Ishikawa (cell line): ENCODE results near the gene SLC9A6.

Experiments
- CEBPB ChIP-seq: IDR thresholded peaks from 2 replicates; pipeline ENCODE4 v1.6.1; 2012
- EGR1 ChIP-seq: IDR thresholded peaks from 2 replicates; pipeline ENCODE4 v1.6.1; 2012
- FOXM1 ChIP-seq: IDR thresholded peaks from 2 replicates; pipeline ENCODE4 v1.6.1; 2012; ENCODE audit warnings: low read depth, borderline replicate concordance
- RAD21 ChIP-seq: IDR thresholded peaks from 2 replicates; pipeline ENCODE4 v1.6.1; 2012; ENCODE audit warnings: low read depth
- REST ChIP-seq: IDR thresholded peaks from 2 replicates; pipeline ENCODE4 v1.6.1; 2012; ENCODE audit warnings: low read depth, mild to moderate bottlenecking
- TAF1 ChIP-seq: IDR thresholded peaks from 2 replicates; pipeline ENCODE4 v1.6.1; 2012; ENCODE audit warnings: low read depth, mild to moderate bottlenecking
- TEAD4 ChIP-seq: IDR thresholded peaks from 2 replicates; pipeline ENCODE4 v1.6.1; 2012
- USF1 ChIP-seq: IDR thresholded peaks from 2 replicates; pipeline ENCODE4 v1.6.1; 2012
- YY1 ChIP-seq: IDR thresholded peaks from 2 replicates; pipeline ENCODE4 v1.6.1; 2012; ENCODE audit warnings: low read depth
- ZBTB7A ChIP-seq: IDR thresholded peaks from 2 replicates; pipeline ENCODE4 v1.6.1; 2012; ENCODE audit warnings: low read depth
- TF ChIP-seq, protein P1 (sequence below): IDR thresholded peaks from 2 replicates; pipeline ENCODE4 v1.6.1; 2012

DNA sequence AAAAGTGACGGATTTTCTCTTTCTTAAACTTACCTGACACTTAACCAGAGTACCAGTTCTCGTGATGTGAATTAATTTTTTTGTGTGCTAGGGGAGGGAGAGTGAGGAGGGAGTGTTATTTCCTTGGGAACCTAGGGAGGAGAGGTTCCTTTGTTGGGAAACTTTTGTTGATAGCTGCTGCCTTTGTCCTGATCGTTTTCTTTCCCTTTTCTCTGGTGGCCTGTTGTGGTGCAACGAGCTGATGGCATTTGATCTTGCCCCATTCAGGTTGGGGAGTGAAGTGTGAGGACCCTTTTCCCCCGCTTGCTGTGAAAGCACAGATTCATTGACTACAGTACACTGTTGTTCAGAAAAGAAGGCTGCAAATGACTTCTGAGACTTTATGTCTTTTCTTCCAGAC lies 59.8 kb downstream of the SLC9A6 start:
- no peak for TF ChIP-seq FOXM1
- no peak for TF ChIP-seq TAF1
- no peak for TF ChIP-seq RAD21
- no peak for TF ChIP-seq TEAD4
- no peak for TF ChIP-seq EGR1
- TF ChIP-seq, protein P1, sequence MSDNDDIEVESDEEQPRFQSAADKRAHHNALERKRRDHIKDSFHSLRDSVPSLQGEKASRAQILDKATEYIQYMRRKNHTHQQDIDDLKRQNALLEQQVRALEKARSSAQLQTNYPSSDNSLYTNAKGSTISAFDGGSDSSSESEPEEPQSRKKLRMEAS: no peak
- no peak for TF ChIP-seq CEBPB
- TF ChIP-seq YY1: no peak
- TF ChIP-seq ZBTB7A: no peak
- TF ChIP-seq USF1: no peak
- no peak for TF ChIP-seq REST
